GM19324 (cell line): ENCODE data around the gene ZDHHC8.

Experiments used
- ATAC-seq: cut with Tn5 transposase; IDR thresholded peaks from one replicate; pipeline ENCODE4 v1.9.1; 2021; ENCODE audit warnings: mild to moderate bottlenecking, moderate library complexity; ENCODE audit not compliant: unreplicated experiment, low FRiP score

The ZDHHC8 gene

DNA sequence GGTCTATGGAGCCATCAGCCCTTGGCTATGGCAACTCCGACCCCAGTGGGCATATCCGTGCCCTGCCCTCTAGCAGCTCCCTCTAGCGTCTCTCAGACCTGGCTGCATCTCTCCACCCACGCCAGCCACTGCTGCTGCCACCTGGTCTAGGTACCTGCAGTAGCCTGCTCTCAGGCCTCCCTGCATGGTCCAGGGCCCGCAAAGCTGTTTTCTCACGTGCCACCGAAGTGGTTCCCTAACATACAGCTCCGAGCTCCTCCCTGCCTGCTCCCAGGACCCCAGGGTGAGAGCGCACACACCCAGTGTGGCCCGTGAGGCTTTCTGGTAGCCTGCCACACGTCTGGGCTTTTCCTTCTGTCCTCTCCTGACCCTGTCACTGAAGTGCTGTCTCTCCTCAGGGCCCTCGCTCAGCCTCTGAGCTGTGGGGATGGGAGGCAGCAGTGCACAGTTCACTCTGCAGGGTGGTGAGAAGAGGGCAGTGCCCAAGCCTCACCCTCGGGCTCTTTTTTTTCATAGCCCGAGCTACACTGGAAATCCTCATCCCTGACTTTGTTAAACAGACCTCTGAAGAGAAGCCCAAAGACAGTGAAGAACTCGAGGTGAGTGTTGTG, 37.3 kb upstream of the ZDHHC8 start:
- no peak for ATAC-seq

DNA sequence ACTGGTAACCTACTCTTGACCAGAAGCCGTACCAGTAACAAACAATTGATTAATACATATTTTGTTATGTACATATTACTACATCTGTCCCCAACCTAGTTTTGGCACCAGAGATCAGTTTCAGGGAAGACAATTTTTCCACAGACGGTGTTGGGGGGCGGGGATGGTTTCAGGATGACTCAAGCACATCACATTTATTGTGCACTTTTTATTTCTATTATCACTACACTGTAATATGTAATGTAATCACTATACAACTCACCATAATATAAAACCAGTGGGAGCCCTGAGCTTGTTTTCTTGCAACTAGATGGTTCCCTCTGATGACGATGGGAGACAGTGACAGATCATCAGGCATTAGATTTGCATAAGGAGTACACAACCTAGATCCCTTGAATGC, 36.1 kb upstream of the ZDHHC8 start:
- no peak for ATAC-seq

GRCh38 chr22:20096574-20097420, 34.8 kb upstream of the ZDHHC8 start:
- no peak for ATAC-seq

GRCh38 chr22:20099099-20099711, 32.4 kb upstream of the ZDHHC8 start:
- ATAC-seq = no peak

DNA sequence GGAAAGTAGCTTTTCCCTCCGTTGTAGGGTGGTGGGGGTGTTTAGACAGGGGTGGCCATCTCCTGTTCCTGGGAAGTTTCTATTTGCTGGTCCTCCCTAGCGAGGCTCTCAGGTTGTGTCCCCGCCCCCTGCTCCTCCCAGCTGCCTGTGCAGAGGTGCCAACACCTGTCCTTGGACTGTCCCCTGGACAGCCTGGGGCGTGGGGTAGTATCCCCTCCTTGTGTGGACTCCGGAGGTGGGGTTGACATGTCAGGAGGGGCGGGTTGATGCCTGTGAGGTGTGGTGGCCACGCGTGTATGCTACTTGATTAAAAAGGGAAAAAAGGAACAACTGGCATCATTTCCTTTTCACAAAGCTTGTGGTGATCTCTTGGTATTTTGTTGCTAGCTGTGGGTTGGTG, 30.0 kb upstream of the ZDHHC8 start:
- ATAC-seq = no peak

DNA sequence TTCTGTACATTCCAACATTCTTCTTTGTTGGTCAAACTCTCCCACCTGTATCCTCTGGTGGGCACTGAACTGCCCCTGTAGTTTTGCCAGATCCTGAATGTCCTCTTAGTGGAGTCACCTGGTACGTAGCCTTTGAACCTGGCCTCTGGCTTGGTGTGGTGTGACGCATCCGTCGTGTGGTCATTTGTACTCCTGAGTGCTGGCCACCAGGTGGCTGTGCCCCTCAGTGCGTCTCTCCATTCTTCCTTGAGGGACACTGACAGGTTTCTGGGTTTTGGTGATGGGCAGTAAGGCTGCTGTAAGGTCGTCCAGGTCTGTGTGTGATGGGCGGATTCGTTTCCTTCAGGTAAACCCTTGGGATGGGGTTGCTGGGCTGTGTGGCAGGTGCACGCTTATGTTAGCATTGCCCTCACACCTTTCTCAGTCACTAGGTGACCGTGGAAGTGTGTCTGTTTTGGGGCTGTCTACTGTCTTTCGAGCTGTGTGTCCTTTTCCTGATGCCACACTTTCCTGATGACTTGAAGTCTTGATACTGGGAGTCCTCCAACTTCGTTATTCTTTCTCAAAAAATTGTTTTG, 29.3 kb upstream of the ZDHHC8 start:
- ATAC-seq = no peak

DNA sequence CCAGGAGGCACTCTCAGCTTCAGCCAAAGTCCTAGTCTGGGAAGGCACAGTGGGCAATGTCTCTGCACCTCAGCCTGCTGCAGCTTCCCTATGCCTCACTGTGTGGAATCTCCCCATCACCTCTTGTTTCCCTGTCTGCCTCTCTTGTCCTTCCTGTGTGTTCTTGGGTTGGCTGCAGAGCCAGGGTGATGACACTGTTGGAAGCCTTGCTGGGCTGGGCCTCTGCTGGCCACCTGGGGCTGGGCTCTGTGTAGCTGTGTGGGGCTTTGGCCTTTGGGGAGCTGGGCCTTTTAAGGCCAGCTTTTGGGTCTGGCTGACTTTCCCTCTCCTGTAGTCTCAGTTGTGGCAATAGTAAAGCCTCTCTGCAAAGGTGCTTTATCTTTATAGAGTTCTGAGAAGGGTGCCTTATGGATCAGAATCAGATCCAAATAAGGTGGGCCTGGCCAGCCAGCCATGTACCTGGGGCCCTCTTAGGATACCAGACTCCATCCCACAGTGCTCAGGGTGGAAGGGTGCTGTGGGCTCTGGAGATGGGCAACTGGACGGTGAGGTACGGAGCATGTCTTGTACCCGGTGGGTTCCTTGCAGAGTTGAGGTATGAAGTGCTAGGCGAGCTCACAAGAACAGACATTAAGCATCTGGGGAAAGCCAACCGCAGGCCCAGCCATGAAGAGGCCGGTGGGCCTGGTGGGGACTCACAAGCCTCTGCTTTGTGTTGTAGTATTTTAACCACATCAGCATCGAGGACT, 26.0 kb upstream of the ZDHHC8 start:
- ATAC-seq = no peak

GRCh38 chr22:20106205-20106848, 25.3 kb upstream of the ZDHHC8 start:
- ATAC-seq = no peak

DNA sequence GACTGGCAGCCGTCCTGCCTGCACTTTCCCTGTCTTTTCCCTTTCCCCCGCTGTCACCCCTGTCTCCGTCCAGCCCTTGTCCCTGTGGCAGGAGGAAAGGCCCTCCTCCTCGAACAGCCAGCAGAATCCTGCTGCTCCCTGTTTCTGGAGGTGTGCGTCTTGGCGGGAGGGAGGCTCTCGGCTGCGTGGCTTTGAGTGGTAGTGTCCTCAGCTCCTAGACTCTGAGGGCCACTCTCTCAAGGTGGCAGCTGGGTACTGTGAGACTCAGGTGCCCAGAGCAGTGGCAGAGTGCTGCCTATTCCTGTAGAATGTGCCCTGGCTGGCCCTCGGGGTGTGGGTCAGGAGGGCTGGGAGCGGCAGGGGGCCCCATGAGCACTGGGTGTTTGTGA, 24.8 kb upstream of the ZDHHC8 start:
- no peak for ATAC-seq

DNA sequence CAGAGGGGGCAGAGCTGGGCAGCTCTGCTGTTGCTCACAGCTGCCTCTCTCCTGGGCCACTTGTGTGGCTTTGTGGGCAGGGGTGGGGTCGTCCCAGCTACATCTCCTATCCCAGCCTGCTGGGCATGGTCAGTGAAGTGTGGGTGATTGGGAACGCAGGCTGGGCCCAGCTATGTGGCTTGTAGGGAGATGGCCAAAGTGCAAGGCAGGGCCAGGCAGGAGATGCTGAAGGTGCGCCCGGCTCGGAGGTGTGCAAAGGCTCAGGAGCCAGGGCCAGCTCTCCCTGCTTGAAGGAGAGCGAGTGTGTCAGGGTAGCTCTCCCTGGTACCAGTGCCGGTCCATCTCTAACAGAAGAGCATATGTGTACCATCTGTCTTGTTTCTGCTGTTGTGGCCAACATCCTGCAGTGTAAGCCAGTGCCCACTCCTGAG, 24.1 kb upstream of the ZDHHC8 start:
- no peak for ATAC-seq

DNA sequence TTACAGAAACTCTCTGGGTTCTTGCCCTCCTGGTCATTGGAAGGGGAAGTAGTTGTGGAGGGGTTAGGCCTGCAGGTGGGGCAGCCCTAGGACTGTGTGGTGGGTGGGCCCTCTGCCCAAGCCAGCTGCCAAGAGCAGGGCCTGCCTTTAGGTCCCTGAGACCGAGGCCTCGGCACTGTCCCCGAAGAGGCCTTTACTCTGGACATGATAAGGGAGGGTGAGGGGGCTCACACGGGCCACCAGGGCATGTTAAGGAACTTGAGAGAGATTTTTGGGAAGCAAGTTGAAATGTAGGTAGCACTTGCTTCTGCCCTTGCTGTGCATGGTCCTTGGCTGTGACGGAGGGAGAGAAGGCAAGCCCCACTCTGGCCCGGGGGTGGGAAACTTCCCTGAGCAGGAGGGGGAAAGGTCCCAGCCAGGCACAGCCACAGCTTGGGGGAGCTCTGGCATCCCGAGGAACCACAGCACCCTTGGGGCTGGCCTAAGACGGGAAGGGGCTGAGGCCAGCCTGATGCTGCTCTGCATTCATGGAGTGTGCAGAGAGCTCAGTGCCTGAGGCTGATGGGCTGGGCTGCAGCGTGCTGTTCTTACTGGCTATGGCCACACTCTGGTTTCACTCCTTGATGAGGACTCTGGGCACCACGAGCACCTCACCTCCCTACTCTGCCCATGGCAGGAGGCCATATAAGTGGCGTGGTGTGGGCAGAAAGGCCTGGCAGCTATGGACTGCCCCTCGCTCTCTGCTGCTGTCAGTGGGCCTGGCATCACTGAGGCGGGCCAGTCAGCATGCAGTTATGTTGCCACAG, 23.4 kb upstream of the ZDHHC8 start:
- no peak for ATAC-seq

GRCh38 chr22:20108757-20109230, 22.8 kb upstream of the ZDHHC8 start:
- no peak for ATAC-seq

DNA sequence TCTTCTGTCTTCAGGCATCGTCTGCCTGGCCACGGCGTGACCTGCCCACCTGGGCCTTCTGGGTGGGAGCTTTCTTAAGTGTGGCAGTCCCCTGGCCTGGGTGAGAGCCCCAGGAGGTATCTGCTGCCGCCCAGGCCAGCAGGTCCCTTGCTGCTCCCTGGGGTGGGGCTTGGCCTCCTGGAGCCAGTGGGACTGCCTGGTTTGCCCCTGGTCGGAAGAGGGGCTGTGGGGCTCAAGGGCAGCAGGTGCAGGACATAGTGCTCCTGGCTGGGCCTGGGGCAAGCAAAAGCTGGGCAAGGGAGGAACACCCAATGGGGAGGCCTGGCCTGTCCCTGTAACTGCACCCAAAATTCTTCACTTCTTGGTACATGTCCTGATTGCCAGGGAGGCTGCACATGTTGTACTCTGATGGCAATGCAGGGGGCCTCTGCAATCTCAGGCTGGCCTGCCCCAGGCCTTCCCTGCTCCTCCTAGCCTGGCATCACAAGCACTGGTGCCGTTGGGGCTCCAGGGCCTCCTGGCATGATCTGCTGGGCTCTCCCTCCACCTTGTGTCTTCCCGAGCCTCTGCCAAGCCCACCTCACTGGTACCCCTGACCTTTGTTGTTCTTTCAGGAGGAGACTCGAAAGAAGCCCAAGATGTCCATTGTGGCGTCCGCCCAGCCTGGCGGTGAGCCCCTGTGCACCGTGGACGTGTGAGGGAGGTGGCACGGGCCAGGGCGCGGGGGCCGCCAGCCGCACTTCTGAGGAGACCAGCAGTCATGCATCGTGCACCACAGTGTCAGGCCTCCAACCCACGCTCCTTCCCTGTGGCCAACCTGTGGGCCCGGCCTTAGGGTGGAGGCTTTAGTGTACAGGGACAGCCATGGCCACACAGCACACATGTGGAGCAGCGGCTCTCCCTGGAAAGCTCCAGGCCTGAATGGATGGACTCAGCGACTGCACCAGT, 21.9 kb upstream of the ZDHHC8 start:
- no peak for ATAC-seq

GRCh38 chr22:20110359-20110985, 21.1 kb upstream of the ZDHHC8 start:
- no peak for ATAC-seq

DNA sequence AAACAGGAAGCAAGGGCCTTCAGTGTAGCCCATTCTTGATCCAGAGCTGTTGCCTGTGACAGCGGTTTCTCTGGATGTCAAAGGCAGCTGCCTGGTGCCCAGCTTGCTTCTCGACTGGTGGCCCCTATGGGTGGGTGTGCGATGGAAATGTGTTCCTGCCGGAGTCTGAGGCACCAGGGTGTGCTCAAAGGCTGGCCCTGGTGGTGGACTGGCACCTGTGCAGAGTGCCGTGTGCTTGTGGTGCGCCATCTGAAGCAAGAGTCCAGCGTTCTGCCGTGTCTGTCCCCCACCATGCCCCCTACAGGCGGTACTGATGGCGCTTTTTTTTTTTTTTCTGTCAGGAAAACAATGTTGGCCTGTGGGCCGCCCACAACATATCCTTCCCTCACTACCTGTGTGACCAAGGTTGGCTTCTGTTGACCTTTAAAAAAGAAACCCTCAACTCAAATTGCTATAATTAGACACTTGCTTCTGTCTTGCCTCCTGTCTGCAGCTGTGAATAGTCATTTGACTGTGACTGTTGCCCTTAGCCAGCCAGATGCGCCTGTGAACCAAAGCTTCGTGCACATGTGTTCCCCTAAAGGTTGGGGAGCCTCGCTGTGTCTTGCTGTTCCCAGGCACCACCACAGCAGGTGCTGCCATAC, 20.4 kb upstream of the ZDHHC8 start:
- ATAC-seq = no peak

GRCh38 chr22:20111689-20112622, 19.6 kb upstream of the ZDHHC8 start:
- ATAC-seq = no peak
